Measurements from ENCODE around the gene CPA5.

GRCh38 chr7:130329681-130330080 is 14.9 kb upstream of the CPA5 start:
- TF ChIP-seq SMAD2 (IDR thresholded peaks at IDR 0.05; ENCODE audit: low read depth, low read length), result no peak
- TF ChIP-seq HCFC1 (IDR thresholded peaks at IDR 0.05; ENCODE audit: low read depth, low read length), result no peak
- no peak for TF ChIP-seq SRF (CRISPR knock-in tag; IDR thresholded peaks at IDR 0.05)
- TF ChIP-seq RFX5 (IDR thresholded peaks at IDR 0.05; ENCODE audit: low read depth, low read length), result no peak
- TF ChIP-seq POLR2AphosphoS5 (IDR thresholded peaks at IDR 0.05; ENCODE audit: control insufficient read depth, insufficient read depth, low read depth, low read length), result no peak
- TF ChIP-seq ZFX (CRISPR knock-in tag; IDR thresholded peaks at IDR 0.05), result no peak
- no peak for TF ChIP-seq EGR1 (conservative IDR thresholded peaks at IDR 0.05)
- no peak for TF ChIP-seq SP2 (IDR thresholded peaks at IDR 0.05; ENCODE audit: extremely low read depth, low read depth, low read length, poor library complexity, severe bottlenecking)
- TF ChIP-seq ZMIZ1 (IDR thresholded peaks at IDR 0.05; ENCODE audit: low read depth in 2 of 2, low read length in 2 of 2), result no peak
- TF ChIP-seq POLR2A (conservative IDR thresholded peaks at IDR 0.05), result no peak
- no peak for TF ChIP-seq ATF2 (CRISPR knock-in tag; IDR thresholded peaks at IDR 0.05)
- no peak for TF ChIP-seq ERF (CRISPR knock-in tag; IDR thresholded peaks at IDR 0.05)
- no peak for TF ChIP-seq ZNF134 (CRISPR knock-in tag; conservative IDR thresholded peaks at IDR 0.05)

Measured in K562 (cell line).